ENCODE measurements around the gene RILP.

Gene RILP

GRCh38 chr17:1634841-1635650 lies 14.6 kb downstream of the RILP start:
- DNase-seq (ENCODE audit: low spot score) = no peak
- TF ChIP-seq CTCF (IDR thresholded peaks at IDR 0.05; ENCODE audit: extremely low read depth, missing control alignments) = no peak

- no peak for TF ChIP-seq CTCF (IDR thresholded peaks at IDR 0.05; ENCODE audit: extremely low read depth, missing control alignments)
- no peak for DNase-seq (ENCODE audit: low spot score)
Observed at GRCh38 chr17:1630662-1631061, 19.0 kb downstream of the RILP start.

GRCh38 chr17:1629504-1630310 lies 20.0 kb downstream of the RILP start:
- TF ChIP-seq CTCF (IDR thresholded peaks at IDR 0.05; ENCODE audit: extremely low read depth, missing control alignments) = peak; percentile 93
- peak; percentile 86 for DNase-seq (ENCODE audit: low spot score)

GRCh38 chr17:1628856-1629503 lies 20.7 kb downstream of the RILP start:
- peak; percentile 37 for TF ChIP-seq CTCF (IDR thresholded peaks at IDR 0.05; ENCODE audit: extremely low read depth, missing control alignments)
- peak; percentile 99 for DNase-seq (ENCODE audit: low spot score)

GRCh38 chr17:1627982-1628855 lies 21.4 kb downstream of the RILP start, which contains the start of gene SLC43A2:
SLC43A2 (minus strand) TSS chr17:1628834; CDS start chr17:1627874, 960 bp downstream.
- no peak for TF ChIP-seq CTCF (IDR thresholded peaks at IDR 0.05; ENCODE audit: extremely low read depth, missing control alignments)
- DNase-seq (ENCODE audit: low spot score) = peak; percentile 97

GRCh38 chr17:1627182-1627981 lies 22.3 kb downstream of the RILP start:
- no peak for TF ChIP-seq CTCF (IDR thresholded peaks at IDR 0.05; ENCODE audit: extremely low read depth, missing control alignments)
- DNase-seq (ENCODE audit: low spot score) = peak; percentile 76

Data from GM20000 (cell line).